HepG2 (cell line): Measurements from ENCODE around the gene NHSL1.

Experiments used
- CTCF ChIP-seq: sonication (generic); formaldehyde crosslinking; IDR thresholded peaks from 2 replicates; pipeline ENCODE4 v1.5.0; 2020; ENCODE audit warnings: mild to moderate bottlenecking, missing genetic modification reagents, moderate library complexity
- FOSL2 ChIP-seq: sonication (generic); formaldehyde crosslinking; IDR thresholded peaks from 2 replicates; pipeline ENCODE4 v1.4.0; 2020; ENCODE audit warnings: missing genetic modification reagents
- JUNB ChIP-seq: sonication (generic); formaldehyde crosslinking; IDR thresholded peaks from 2 replicates; pipeline ENCODE4 v1.8.0; 2022; ENCODE audit warnings: missing genetic modification reagents, mild to moderate bottlenecking, borderline replicate concordance
- NFIC ChIP-seq: IDR thresholded peaks from 2 replicates; pipeline ENCODE4 v1.6.1; 2012; ENCODE audit warnings: mild to moderate bottlenecking, low read length, inconsistent platforms

DNA sequence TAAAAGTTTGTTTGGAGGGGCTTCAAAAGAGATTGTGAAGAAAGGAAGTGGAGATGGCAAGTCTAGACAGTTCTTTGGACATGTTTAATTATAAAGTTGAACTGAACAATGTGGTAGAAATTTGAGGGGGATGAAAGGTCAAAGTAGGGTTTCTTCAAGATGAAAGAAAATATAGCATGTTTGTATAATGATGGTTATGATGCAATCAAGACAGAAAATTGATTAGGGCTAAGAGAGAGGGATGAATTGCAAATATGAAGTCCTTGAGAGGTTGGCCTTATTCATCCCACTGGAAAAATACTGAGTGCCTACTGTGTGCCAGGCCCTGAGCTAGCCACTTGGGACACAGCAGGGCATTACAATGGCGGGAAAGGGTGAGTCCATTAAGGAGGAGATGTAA lies 37.6 kb downstream of the NHSL1 start:
- no peak for TF ChIP-seq CTCF (CRISPR knock-in tag)
- TF ChIP-seq JUNB (CRISPR knock-in tag): no peak
- TF ChIP-seq FOSL2 (CRISPR knock-in tag): no peak
- TF ChIP-seq NFIC: no peak
